Measurements from ENCODE around the gene SLC49A3. TPM values are rescaled to one million over a fixed set of nuclear protein-coding genes. Genes with fewer than 3 reads are reported as not detected.
A peak's percentile ranks its signal among the peaks of the same experiment; 100 is the strongest.

SLC49A3 gene
- total and polyA plus RNA-seq, 2 of the 13 experiments (the other 11 are each of a cell fraction or from before 2014, with no cell fraction given) = 0.07 to 0.17 TPM

DNA sequence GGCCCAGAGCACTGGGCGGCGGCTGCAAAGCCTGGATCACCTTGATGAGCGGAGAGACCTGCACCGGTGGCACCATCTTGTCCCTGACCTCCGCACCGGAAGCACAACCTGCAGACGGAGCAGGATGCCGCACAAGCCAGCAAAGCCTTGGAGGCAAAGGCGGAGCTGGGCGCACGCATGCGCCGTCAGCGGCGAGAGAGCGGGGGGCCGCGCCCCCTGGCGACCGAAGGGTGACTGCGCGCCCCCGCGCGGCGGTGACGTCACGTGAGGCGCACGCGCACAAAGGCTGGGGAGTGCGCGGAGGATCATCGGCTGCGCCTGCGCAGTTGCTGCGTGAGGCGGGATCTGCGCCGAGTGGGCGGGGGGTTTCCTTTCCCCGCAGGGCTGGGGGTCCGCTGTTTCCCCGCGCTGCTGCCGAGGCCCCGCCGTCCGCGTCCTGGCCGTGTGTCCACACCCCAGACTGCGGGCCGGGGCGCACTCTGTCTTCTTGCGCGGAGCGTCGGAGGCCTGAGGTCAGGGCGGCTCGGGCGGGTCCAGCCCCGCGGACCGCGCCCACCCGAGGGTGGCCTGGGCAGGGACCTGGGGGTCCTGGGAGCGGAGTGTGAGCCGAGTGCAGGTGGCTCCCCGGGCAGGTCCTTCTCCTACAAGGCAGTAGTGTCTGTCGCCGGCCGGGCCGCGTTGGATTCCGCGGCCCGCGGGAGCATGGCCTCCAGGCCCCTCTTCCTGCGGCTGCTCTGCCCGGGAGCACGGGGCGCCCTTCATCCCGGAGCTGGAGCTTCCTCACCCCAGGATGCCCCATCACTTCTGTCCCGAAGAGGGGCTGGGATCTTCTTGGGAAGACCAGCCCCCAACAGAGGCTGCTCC is 14.5 kb downstream of the SLC49A3 start, which contains the start of the genes ATP5ME and MYL5 (continued):
- peak; percentile 29 for TF ChIP-seq TBL1XR1 (IDR thresholded peaks at IDR 0.05; ENCODE audit: borderline replicate concordance, low read length, partially characterized antibody)
- TF ChIP-seq FOXJ3 (CRISPR knock-in tag; IDR thresholded peaks at IDR 0.05; ENCODE audit: borderline replicate concordance) = no peak
- TF ChIP-seq, protein P1, sequence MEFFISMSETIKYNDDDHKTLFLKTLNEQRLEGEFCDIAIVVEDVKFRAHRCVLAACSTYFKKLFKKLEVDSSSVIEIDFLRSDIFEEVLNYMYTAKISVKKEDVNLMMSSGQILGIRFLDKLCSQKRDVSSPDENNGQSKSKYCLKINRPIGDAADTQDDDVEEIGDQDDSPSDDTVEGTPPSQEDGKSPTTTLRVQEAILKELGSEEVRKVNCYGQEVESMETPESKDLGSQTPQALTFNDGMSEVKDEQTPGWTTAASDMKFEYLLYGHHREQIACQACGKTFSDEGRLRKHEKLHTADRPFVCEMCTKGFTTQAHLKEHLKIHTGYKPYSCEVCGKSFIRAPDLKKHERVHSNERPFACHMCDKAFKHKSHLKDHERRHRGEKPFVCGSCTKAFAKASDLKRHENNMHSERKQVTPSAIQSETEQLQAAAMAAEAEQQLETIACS (CRISPR knock-in tag; IDR thresholded peaks at IDR 0.05) = peak; percentile 98
- TF ChIP-seq, protein P2, sequence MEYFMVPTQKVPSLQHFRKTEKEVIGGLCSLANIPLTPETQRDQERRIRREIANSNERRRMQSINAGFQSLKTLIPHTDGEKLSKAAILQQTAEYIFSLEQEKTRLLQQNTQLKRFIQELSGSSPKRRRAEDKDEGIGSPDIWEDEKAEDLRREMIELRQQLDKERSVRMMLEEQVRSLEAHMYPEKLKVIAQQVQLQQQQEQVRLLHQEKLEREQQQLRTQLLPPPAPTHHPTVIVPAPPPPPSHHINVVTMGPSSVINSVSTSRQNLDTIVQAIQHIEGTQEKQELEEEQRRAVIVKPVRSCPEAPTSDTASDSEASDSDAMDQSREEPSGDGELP (IDR thresholded peaks at IDR 0.05; ENCODE audit: borderline replicate concordance, low read depth) = no peak; the same call in 1 of the 2 replicates
- TF ChIP-seq ZNF550 (CRISPR knock-in tag; IDR thresholded peaks at IDR 0.05; ENCODE audit: borderline replicate concordance) = no peak
- 0 out of 2 replicates have a peak, but pooled peaks have one; percentile 45 for TF ChIP-seq PITX1 (CRISPR knock-in tag; IDR thresholded peaks at IDR 0.05)
- TF ChIP-seq DPF2 (CRISPR knock-in tag; IDR thresholded peaks at IDR 0.05; ENCODE audit: borderline replicate concordance, low read depth) = no peak
- TF ChIP-seq, protein P3, sequence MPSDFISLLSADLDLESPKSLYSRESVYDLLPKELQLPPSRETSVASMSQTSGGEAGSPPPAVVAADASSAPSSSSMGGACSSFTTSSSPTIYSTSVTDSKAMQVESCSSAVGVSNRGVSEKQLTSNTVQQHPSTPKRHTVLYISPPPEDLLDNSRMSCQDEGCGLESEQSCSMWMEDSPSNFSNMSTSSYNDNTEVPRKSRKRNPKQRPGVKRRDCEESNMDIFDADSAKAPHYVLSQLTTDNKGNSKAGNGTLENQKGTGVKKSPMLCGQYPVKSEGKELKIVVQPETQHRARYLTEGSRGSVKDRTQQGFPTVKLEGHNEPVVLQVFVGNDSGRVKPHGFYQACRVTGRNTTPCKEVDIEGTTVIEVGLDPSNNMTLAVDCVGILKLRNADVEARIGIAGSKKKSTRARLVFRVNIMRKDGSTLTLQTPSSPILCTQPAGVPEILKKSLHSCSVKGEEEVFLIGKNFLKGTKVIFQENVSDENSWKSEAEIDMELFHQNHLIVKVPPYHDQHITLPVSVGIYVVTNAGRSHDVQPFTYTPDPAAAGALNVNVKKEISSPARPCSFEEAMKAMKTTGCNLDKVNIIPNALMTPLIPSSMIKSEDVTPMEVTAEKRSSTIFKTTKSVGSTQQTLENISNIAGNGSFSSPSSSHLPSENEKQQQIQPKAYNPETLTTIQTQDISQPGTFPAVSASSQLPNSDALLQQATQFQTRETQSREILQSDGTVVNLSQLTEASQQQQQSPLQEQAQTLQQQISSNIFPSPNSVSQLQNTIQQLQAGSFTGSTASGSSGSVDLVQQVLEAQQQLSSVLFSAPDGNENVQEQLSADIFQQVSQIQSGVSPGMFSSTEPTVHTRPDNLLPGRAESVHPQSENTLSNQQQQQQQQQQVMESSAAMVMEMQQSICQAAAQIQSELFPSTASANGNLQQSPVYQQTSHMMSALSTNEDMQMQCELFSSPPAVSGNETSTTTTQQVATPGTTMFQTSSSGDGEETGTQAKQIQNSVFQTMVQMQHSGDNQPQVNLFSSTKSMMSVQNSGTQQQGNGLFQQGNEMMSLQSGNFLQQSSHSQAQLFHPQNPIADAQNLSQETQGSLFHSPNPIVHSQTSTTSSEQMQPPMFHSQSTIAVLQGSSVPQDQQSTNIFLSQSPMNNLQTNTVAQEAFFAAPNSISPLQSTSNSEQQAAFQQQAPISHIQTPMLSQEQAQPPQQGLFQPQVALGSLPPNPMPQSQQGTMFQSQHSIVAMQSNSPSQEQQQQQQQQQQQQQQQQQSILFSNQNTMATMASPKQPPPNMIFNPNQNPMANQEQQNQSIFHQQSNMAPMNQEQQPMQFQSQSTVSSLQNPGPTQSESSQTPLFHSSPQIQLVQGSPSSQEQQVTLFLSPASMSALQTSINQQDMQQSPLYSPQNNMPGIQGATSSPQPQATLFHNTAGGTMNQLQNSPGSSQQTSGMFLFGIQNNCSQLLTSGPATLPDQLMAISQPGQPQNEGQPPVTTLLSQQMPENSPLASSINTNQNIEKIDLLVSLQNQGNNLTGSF (CRISPR knock-in tag; IDR thresholded peaks at IDR 0.05) = no peak
- TF ChIP-seq, protein P4, sequence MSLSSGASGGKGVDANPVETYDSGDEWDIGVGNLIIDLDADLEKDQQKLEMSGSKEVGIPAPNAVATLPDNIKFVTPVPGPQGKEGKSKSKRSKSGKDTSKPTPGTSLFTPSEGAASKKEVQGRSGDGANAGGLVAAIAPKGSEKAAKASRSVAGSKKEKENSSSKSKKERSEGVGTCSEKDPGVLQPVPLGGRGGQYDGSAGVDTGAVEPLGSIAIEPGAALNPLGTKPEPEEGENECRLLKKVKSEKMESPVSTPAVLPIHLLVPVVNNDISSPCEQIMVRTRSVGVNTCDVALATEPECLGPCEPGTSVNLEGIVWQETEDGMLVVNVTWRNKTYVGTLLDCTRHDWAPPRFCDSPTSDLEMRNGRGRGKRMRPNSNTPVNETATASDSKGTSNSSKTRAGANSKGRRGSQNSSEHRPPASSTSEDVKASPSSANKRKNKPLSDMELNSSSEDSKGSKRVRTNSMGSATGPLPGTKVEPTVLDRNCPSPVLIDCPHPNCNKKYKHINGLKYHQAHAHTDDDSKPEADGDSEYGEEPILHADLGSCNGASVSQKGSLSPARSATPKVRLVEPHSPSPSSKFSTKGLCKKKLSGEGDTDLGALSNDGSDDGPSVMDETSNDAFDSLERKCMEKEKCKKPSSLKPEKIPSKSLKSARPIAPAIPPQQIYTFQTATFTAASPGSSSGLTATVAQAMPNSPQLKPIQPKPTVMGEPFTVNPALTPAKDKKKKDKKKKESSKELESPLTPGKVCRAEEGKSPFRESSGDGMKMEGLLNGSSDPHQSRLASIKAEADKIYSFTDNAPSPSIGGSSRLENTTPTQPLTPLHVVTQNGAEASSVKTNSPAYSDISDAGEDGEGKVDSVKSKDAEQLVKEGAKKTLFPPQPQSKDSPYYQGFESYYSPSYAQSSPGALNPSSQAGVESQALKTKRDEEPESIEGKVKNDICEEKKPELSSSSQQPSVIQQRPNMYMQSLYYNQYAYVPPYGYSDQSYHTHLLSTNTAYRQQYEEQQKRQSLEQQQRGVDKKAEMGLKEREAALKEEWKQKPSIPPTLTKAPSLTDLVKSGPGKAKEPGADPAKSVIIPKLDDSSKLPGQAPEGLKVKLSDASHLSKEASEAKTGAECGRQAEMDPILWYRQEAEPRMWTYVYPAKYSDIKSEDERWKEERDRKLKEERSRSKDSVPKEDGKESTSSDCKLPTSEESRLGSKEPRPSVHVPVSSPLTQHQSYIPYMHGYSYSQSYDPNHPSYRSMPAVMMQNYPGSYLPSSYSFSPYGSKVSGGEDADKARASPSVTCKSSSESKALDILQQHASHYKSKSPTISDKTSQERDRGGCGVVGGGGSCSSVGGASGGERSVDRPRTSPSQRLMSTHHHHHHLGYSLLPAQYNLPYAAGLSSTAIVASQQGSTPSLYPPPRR (CRISPR knock-in tag; IDR thresholded peaks at IDR 0.05; ENCODE audit: borderline replicate concordance) = peak; percentile 44; the same call in 1 of the 2 replicates
- no peak for TF ChIP-seq TBX2 (CRISPR knock-in tag; IDR thresholded peaks at IDR 0.05; ENCODE audit: borderline replicate concordance)
- peak; percentile 89 for TF ChIP-seq ZNF709 (CRISPR knock-in tag; IDR thresholded peaks at IDR 0.05)
- TF ChIP-seq ZNF317 (CRISPR knock-in tag; IDR thresholded peaks at IDR 0.05) = no peak
- TF ChIP-seq, protein P5, sequence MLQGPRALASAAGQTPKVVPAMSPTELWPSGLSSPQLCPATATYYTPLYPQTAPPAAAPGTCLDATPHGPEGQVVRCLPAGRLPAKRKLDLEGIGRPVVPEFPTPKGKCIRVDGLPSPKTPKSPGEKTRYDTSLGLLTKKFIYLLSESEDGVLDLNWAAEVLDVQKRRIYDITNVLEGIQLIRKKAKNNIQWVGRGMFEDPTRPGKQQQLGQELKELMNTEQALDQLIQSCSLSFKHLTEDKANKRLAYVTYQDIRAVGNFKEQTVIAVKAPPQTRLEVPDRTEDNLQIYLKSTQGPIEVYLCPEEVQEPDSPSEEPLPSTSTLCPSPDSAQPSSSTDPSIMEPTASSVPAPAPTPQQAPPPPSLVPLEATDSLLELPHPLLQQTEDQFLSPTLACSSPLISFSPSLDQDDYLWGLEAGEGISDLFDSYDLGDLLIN (CRISPR knock-in tag; IDR thresholded peaks at IDR 0.05; ENCODE audit: borderline replicate concordance) = peak; percentile 86; the same call in 1 of the 2 replicates
